WTC11 (cell line): ENCODE measurements around the gene WDR7. TPM values are rescaled to one million over a fixed set of nuclear protein-coding genes. Genes with fewer than 3 reads are reported as not detected.

ENCODE experiments used
- ATAC-seq: fragments of 200-7000 bp; cut with Tn5 transposase; 2 replicates; pipeline ENCODE4 v1.10.0; 2021; ENCODE audit warnings: mild to moderate bottlenecking, moderate library complexity
- CTCF ChIA-PET: fragments of 300-600 bp; sonication (Branson Sonifier 250); formaldehyde crosslinking; loops from one replicate; lab custom pipeline; 2021; ENCODE audit warnings: antibody characterized with exemption; lab: Charles Lee
- POLR2A ChIA-PET: fragments of 350-600 bp; sonication (Branson Sonifier 250); formaldehyde crosslinking; loops from one replicate; lab custom pipeline; 2021; ENCODE audit warnings: antibody characterized with exemption; lab: Charles Lee
- DNase-seq: peaks from one replicate; pipeline ENCODE4 v3.0.0; 2021; ENCODE audit warnings: low spot score
- H3K27ac Mint-ChIP-seq: 2 replicates; pipeline ENCODE4 v1.8.0; 2021; ENCODE audit warnings: mixed read lengths
- H3K27me3 Mint-ChIP-seq: 2 replicates; pipeline ENCODE4 v1.8.0; 2021; ENCODE audit warnings: low read depth, mild to moderate bottlenecking, moderate library complexity, mixed read lengths
- H3K36me3 Mint-ChIP-seq: 2 replicates; pipeline ENCODE4 v1.8.0; 2021; ENCODE audit warnings: mixed read lengths
- H3K4me1 Mint-ChIP-seq: 2 replicates; pipeline ENCODE4 v1.8.0; 2022; ENCODE audit warnings: mixed read lengths
- H3K4me3 Mint-ChIP-seq: 2 replicates; pipeline ENCODE4 v1.8.0; 2021; ENCODE audit warnings: mild to moderate bottlenecking, moderate library complexity, mixed read lengths
- H3K9me3 Mint-ChIP-seq: 2 replicates; pipeline ENCODE4 v1.8.0; 2021; ENCODE audit warnings: mixed read lengths
- AFF4 ChIP-seq: sonication (generic); formaldehyde crosslinking; IDR thresholded peaks from 2 replicates; pipeline ENCODE4 v1.8.1; 2023; ENCODE audit warnings: mild to moderate bottlenecking, missing genetic modification reagents, borderline replicate concordance
- AR ChIP-seq: fragments of 250-450 bp; sonication (Bioruptor Pico); IDR thresholded peaks from 2 replicates; pipeline ENCODE4 v1.9.0; 2021; ENCODE audit warnings: mild to moderate bottlenecking
- CDX4 ChIP-seq: fragments of 250-450 bp; sonication (Bioruptor Pico); IDR thresholded peaks from 2 replicates; pipeline ENCODE4 v1.9.0; 2021; ENCODE audit warnings: moderate library complexity, mild to moderate bottlenecking, inconsistent platforms, borderline replicate concordance
- CREB1 ChIP-seq: sonication (generic); formaldehyde crosslinking; IDR thresholded peaks from 2 replicates; pipeline ENCODE4 v1.8.0; 2023; ENCODE audit warnings: mild to moderate bottlenecking, missing genetic modification reagents
- CTCF ChIP-seq: fragments of 200-600 bp; IDR thresholded peaks from 2 replicates; pipeline ENCODE4 v1.8.0; 2022; ENCODE audit warnings: antibody characterized with exemption
- ELF4 ChIP-seq: sonication (generic); formaldehyde crosslinking; IDR thresholded peaks from 2 replicates; pipeline ENCODE4 v1.8.1; 2022; ENCODE audit warnings: low read depth, mild to moderate bottlenecking, moderate library complexity, missing genetic modification reagents
- ERG ChIP-seq: fragments of 250-450 bp; sonication (Bioruptor Pico); IDR thresholded peaks from 2 replicates; pipeline ENCODE4 v1.8.0; 2021; ENCODE audit warnings: mild to moderate bottlenecking
- ESRRA ChIP-seq: sonication (generic); formaldehyde crosslinking; IDR thresholded peaks from 2 replicates; pipeline ENCODE4 v1.8.1; 2022; ENCODE audit warnings: mild to moderate bottlenecking, missing genetic modification reagents, borderline replicate concordance
- FOXP4 ChIP-seq: sonication (generic); formaldehyde crosslinking; IDR thresholded peaks from 2 replicates; pipeline ENCODE4 v1.8.0; 2022; ENCODE audit warnings: mild to moderate bottlenecking, missing genetic modification reagents
- JUN ChIP-seq: sonication (generic); formaldehyde crosslinking; IDR thresholded peaks from 2 replicates; pipeline ENCODE4 v1.8.0; 2023; ENCODE audit warnings: mild to moderate bottlenecking, missing genetic modification reagents
- MLX ChIP-seq: sonication (generic); formaldehyde crosslinking; IDR thresholded peaks from 2 replicates; pipeline ENCODE4 v1.8.1; 2023; ENCODE audit warnings: mild to moderate bottlenecking, missing genetic modification reagents, moderate library complexity
- NFATC4 ChIP-seq: fragments of 250-450 bp; sonication (Bioruptor Pico); IDR thresholded peaks from 2 replicates; pipeline ENCODE4 v1.9.0; 2021; ENCODE audit warnings: mild to moderate bottlenecking
- PRRX2 ChIP-seq: fragments of 250-450 bp; sonication (Bioruptor Pico); IDR thresholded peaks from 2 replicates; pipeline ENCODE4 v1.8.0; 2021; ENCODE audit warnings: mild to moderate bottlenecking
- SP1 ChIP-seq: sonication (generic); formaldehyde crosslinking; conservative IDR thresholded peaks from 2 replicates; pipeline ENCODE4 v1.8.1; 2022; ENCODE audit warnings: missing genetic modification reagents
- USF1 ChIP-seq: sonication (generic); formaldehyde crosslinking; IDR thresholded peaks from 2 replicates; pipeline ENCODE4 v1.8.0; 2022; ENCODE audit warnings: mild to moderate bottlenecking, missing genetic modification reagents
- ZNF263 ChIP-seq: sonication (generic); formaldehyde crosslinking; IDR thresholded peaks from 2 replicates; pipeline ENCODE4 v1.8.1; 2022; ENCODE audit warnings: low read depth, mild to moderate bottlenecking, moderate library complexity, missing genetic modification reagents
- ZNF317 ChIP-seq: sonication (generic); formaldehyde crosslinking; IDR thresholded peaks from 2 replicates; pipeline ENCODE4 v1.8.1; 2023; ENCODE audit warnings: low read depth, mild to moderate bottlenecking, moderate library complexity, missing genetic modification reagents, borderline replicate concordance
- ZNF396 ChIP-seq: fragments of 250-450 bp; sonication (Bioruptor Pico); IDR thresholded peaks from 2 replicates; pipeline ENCODE4 v1.8.0; 2021; ENCODE audit warnings: mild to moderate bottlenecking, moderate library complexity, borderline replicate concordance
- ZNF416 ChIP-seq: fragments of 250-450 bp; sonication (Bioruptor Pico); IDR thresholded peaks from 2 replicates; pipeline ENCODE4 v1.9.0; 2021; ENCODE audit warnings: mild to moderate bottlenecking, inconsistent platforms
- ZNF671 ChIP-seq: fragments of 250-450 bp; sonication (Bioruptor Pico); IDR thresholded peaks from 2 replicates; pipeline ENCODE4 v1.8.0; 2021; ENCODE audit warnings: mild to moderate bottlenecking
- total RNA-seq: library from RNA; stranded (reverse); gene quantifications from 3 replicates; pipeline ENCODE4 v1.2.3, GENCODE V29; 2021

The WDR7 gene
- total RNA-seq, 1 experiment from 2014 or later: 12.2 TPM

- TF ChIP-seq CTCF (no peak), CREB1 (CRISPR knock-in tag) (no peak), ZNF396 (CRISPR knock-in tag) (no peak), USF1 (CRISPR knock-in tag) (no peak), CDX4 (CRISPR knock-in tag) (no peak), ZNF416 (no peak), JUN (CRISPR knock-in tag) (no peak), AR (CRISPR knock-in tag) (no peak), ZNF317 (CRISPR knock-in tag) (no peak)
Measured at GRCh38 chr18:57063601-57064103, 412.5 kb downstream of the WDR7 start (continued).

GRCh38 chr18:57073501-57074187 lies 422.5 kb downstream of the WDR7 start:
- no peaks in the 10 kb centered on the region for H3K9me3 Mint-ChIP-seq
- POLR2A ChIA-PET: no interaction called here
- ATAC-seq (no peak), DNase-seq (no peak)
- no peaks in the 10 kb centered on the region for H3K27me3 Mint-ChIP-seq
- H3K4me3 Mint-ChIP-seq: no peak overlapping the region
- CTCF ChIA-PET: no interaction called here
- H3K36me3 Mint-ChIP-seq: no peaks in the 10 kb centered on the region
- no peak overlapping the region for H3K27ac Mint-ChIP-seq
- peaks cover 38% of the 10 kb centered on the region for H3K4me1 Mint-ChIP-seq
- TF ChIP-seq ZNF671 (CRISPR knock-in tag) (no peak), SP1 (CRISPR knock-in tag) (no peak), ZNF396 (CRISPR knock-in tag) (no peak), PRRX2 (CRISPR knock-in tag) (no peak), NFATC4 (no peak), JUN (CRISPR knock-in tag) (no peak), ESRRA (no peak), ERG (CRISPR knock-in tag) (no peak), FOXP4 (CRISPR knock-in tag) (no peak), MLX (no peak), ELF4 (no peak), AFF4 (CRISPR knock-in tag) (no peak), ZNF263 (CRISPR knock-in tag) (no peak)
